GM18873 (cell line): Measurements from ENCODE around the gene SMIM29.

ENCODE experiments used
- ATAC-seq: cut with Tn5 transposase; IDR thresholded peaks from one replicate; pipeline ENCODE4 v1.9.1; 2021; ENCODE audit warnings: mild to moderate bottlenecking, moderate library complexity, moderate number of reproducible peaks; ENCODE audit not compliant: unreplicated experiment, low FRiP score

The SMIM29 gene

GRCh38 chr6:34242252-34243130 is 6.3 kb downstream of the SMIM29 start:
- ATAC-seq, result no peak

GRCh38 chr6:34241351-34242215 is 7.2 kb downstream of the SMIM29 start:
- ATAC-seq, result no peak

- no peak for ATAC-seq
Observed at GRCh38 chr6:34240329-34241248, 8.2 kb downstream of the SMIM29 start.

- ATAC-seq, result no peak
Observed at GRCh38 chr6:34239893-34240292, 8.9 kb downstream of the SMIM29 start.

- no peak for ATAC-seq
Observed at GRCh38 chr6:34239500-34239825, 9.3 kb downstream of the SMIM29 start.

- ATAC-seq, result no peak
Observed at GRCh38 chr6:34238585-34239499, 10.0 kb downstream of the SMIM29 start.

- no peak for ATAC-seq
Observed at GRCh38 chr6:34237722-34238584, 10.9 kb downstream of the SMIM29 start.

- ATAC-seq, result no peak
Observed at GRCh38 chr6:34237316-34237721, 11.5 kb downstream of the SMIM29 start.

GRCh38 chr6:34236443-34237315 is 12.1 kb downstream of the SMIM29 start, which contains the start of gene HMGA1:
Gene HMGA1, plus strand, starts transcription at chr6:34236873. Its CDS starts 3,908 bp downstream, at chr6:34240781.
- ATAC-seq, result peak; percentile 38

- ATAC-seq, result peak; percentile 11
Observed at GRCh38 chr6:34236131-34236442, 12.7 kb downstream of the SMIM29 start.

GRCh38 chr6:34235307-34236130 is 13.3 kb downstream of the SMIM29 start:
- ATAC-seq, result no peak

- no peak for ATAC-seq
Observed at GRCh38 chr6:34234667-34235306, 14.0 kb downstream of the SMIM29 start.

- no peak for ATAC-seq
Observed at GRCh38 chr6:34233867-34234266, 14.9 kb downstream of the SMIM29 start.

- ATAC-seq, result no peak
Observed at GRCh38 chr6:34232901-34233300, 15.9 kb downstream of the SMIM29 start.

GRCh38 chr6:34231566-34232336 is 17.1 kb downstream of the SMIM29 start:
- no peak for ATAC-seq
